ENCODE results near the gene CAPN8. TPM values are rescaled to one million over a fixed set of nuclear protein-coding genes. Genes with fewer than 3 reads are reported as not detected.

CAPN8 gene
- total RNA-seq, 1 donor, result not detected

GRCh38 chr1:223683586-223684487, 18.3 kb upstream of the CAPN8 start:
- H3K4me3 ChIP-seq (ENCODE audit: low read depth, low read length), result no peak overlapping the region
- peak; percentile 65 for DNase-seq (ENCODE audit: low read depth)
- peak; percentile 70 for TF ChIP-seq CTCF (IDR thresholded peaks at IDR 0.05; ENCODE audit: insufficient read depth, low read length)

GRCh38 chr1:223682502-223682901, 17.0 kb upstream of the CAPN8 start:
- DNase-seq (ENCODE audit: low read depth), result no peak

GRCh38 chr1:223680188-223680587, 14.7 kb upstream of the CAPN8 start:
- DNase-seq (ENCODE audit: low read depth), result no peak
- no peak for TF ChIP-seq CTCF (IDR thresholded peaks at IDR 0.05; ENCODE audit: insufficient read depth, low read length)
- H3K4me3 ChIP-seq (ENCODE audit: low read depth, low read length), result no peak overlapping the region

More at GRCh38 chr1:223682502-223682901, 17.0 kb upstream of the CAPN8 start:
- H3K4me3 ChIP-seq (ENCODE audit: low read depth, low read length), result no peak overlapping the region
- no peak for TF ChIP-seq CTCF (IDR thresholded peaks at IDR 0.05; ENCODE audit: insufficient read depth, low read length)

GRCh38 chr1:223678841-223679240, 13.3 kb upstream of the CAPN8 start:
- DNase-seq (ENCODE audit: low read depth), result no peak
- no peak for TF ChIP-seq CTCF (IDR thresholded peaks at IDR 0.05; ENCODE audit: insufficient read depth, low read length)

GRCh38 chr1:223674119-223674890, 8.8 kb upstream of the CAPN8 start:
- no peak for DNase-seq (ENCODE audit: low read depth)
- TF ChIP-seq CTCF (IDR thresholded peaks at IDR 0.05; ENCODE audit: insufficient read depth, low read length), result no peak
- no peak overlapping the region for H3K4me3 ChIP-seq (ENCODE audit: low read depth, low read length)

More at GRCh38 chr1:223678841-223679240, 13.3 kb upstream of the CAPN8 start:
- H3K4me3 ChIP-seq (ENCODE audit: low read depth, low read length), result no peak overlapping the region

- DNase-seq (ENCODE audit: low read depth), result peak; percentile 31
- peak; percentile 43 for TF ChIP-seq CTCF (IDR thresholded peaks at IDR 0.05; ENCODE audit: insufficient read depth, low read length)
- no peak overlapping the region for H3K4me3 ChIP-seq (ENCODE audit: low read depth, low read length)
These were observed 5.1 kb upstream of the CAPN8 start for GRCh38 chr1:223670458-223671159.
